Amniotic epithelial cell (primary cell): ENCODE results near the gene SERPING1.
"Not testable (repeated sequence)": the region's sequence is repeated elsewhere in the genome, so short reads cannot be mapped to it uniquely, and the experiment has no call there.

ENCODE experiments used
- DNase-seq: peaks from one replicate; pipeline ENCODE4 v3.0.0-alpha.2; 2010; ENCODE audit warnings: low read depth

SERPING1 gene

GRCh38 chr11:57638005-57638781 lies 40.7 kb downstream of the SERPING1 start:
- DNase-seq, result peak; percentile 84

GRCh38 chr11:57638811-57639320 lies 41.4 kb downstream of the SERPING1 start:
- no peak for DNase-seq

- DNase-seq, result peak; percentile 67
Measured at GRCh38 chr11:57639321-57640067, 42.0 kb downstream of the SERPING1 start.

GRCh38 chr11:57640068-57640800 lies 42.7 kb downstream of the SERPING1 start:
- no peak for DNase-seq

GRCh38 chr11:57641011-57641807 lies 43.7 kb downstream of the SERPING1 start:
- DNase-seq, result peak; percentile 75

GRCh38 chr11:57643802-57644201 lies 46.3 kb downstream of the SERPING1 start:
- peak; percentile 69 for DNase-seq

GRCh38 chr11:57644748-57645688 lies 47.5 kb downstream of the SERPING1 start:
- peak; percentile 64 for DNase-seq

GRCh38 chr11:57645689-57646085 lies 48.2 kb downstream of the SERPING1 start:
- no peak for DNase-seq

- DNase-seq, result no peak
Measured at GRCh38 chr11:57646194-57646798, 48.8 kb downstream of the SERPING1 start.

GRCh38 chr11:57646799-57647303 lies 49.4 kb downstream of the SERPING1 start:
- DNase-seq, result no peak

GRCh38 chr11:57647372-57647771 lies 49.9 kb downstream of the SERPING1 start:
- no peak for DNase-seq

- no peak for DNase-seq
Measured at GRCh38 chr11:57647960-57648800, 50.7 kb downstream of the SERPING1 start.

GRCh38 chr11:57648801-57649735 lies 51.6 kb downstream of the SERPING1 start:
- DNase-seq, result peak; percentile 60

- peak; percentile 80 for DNase-seq
Measured at GRCh38 chr11:57649826-57650738, 52.6 kb downstream of the SERPING1 start, which contains the start of gene YPEL4. YPEL4 (minus strand) TSS chr11:57649912; CDS start chr11:57647107, 2,805 bp downstream.

GRCh38 chr11:57650739-57651090 lies 53.2 kb downstream of the SERPING1 start:
- DNase-seq, result no peak

GRCh38 chr11:57651408-57651807 lies 53.9 kb downstream of the SERPING1 start:
- DNase-seq, result no peak

GRCh38 chr11:57652230-57652629 lies 54.7 kb downstream of the SERPING1 start:
- DNase-seq, result not testable (repeated sequence)
